ENCODE measurements around the gene CELF4.

Gene CELF4

GRCh38 chr18:37565101-37565976 is at the start of gene CELF4:
CELF4 (minus strand) TSS chr18:37565798.
- peak within 1 kb of the TSS; percentile 16 for H3K4me3 ChIP-seq (ENCODE audit: low read length)
- TF ChIP-seq ZNF274 (IDR thresholded peaks at IDR 0.05; ENCODE audit: low read depth, low read length), result no peak

GRCh38 chr18:37613253-37613565 is 47.6 kb upstream of the CELF4 start:
- no peak for TF ChIP-seq ZNF274 (IDR thresholded peaks at IDR 0.05; ENCODE audit: low read depth, low read length)
- no peak overlapping the region for H3K4me3 ChIP-seq (ENCODE audit: low read length)

- no peak overlapping the region for H3K4me3 ChIP-seq (ENCODE audit: low read length)
- TF ChIP-seq ZNF274 (IDR thresholded peaks at IDR 0.05; ENCODE audit: low read depth, low read length), result no peak
Measured at GRCh38 chr18:37612524-37613252, 47.1 kb upstream of the CELF4 start.

GRCh38 chr18:37611614-37612279 is 46.1 kb upstream of the CELF4 start:
- no peak for TF ChIP-seq ZNF274 (IDR thresholded peaks at IDR 0.05; ENCODE audit: low read depth, low read length)
- no peak overlapping the region for H3K4me3 ChIP-seq (ENCODE audit: low read length)

GRCh38 chr18:37608876-37609275 is 43.3 kb upstream of the CELF4 start:
- no peak for TF ChIP-seq ZNF274 (IDR thresholded peaks at IDR 0.05; ENCODE audit: low read depth, low read length)
- H3K4me3 ChIP-seq (ENCODE audit: low read length), result no peak overlapping the region

- no peak for TF ChIP-seq ZNF274 (IDR thresholded peaks at IDR 0.05; ENCODE audit: low read depth, low read length)
- H3K4me3 ChIP-seq (ENCODE audit: low read length), result no peak overlapping the region
Measured at GRCh38 chr18:37607281-37607680, 41.7 kb upstream of the CELF4 start.

- no peak for TF ChIP-seq ZNF274 (IDR thresholded peaks at IDR 0.05; ENCODE audit: low read depth, low read length)
- no peak overlapping the region for H3K4me3 ChIP-seq (ENCODE audit: low read length)
Measured at GRCh38 chr18:37604032-37604431, 38.4 kb upstream of the CELF4 start.

GRCh38 chr18:37598966-37599896 is 33.6 kb upstream of the CELF4 start:
- no peak overlapping the region for H3K4me3 ChIP-seq (ENCODE audit: low read length)
- no peak for TF ChIP-seq ZNF274 (IDR thresholded peaks at IDR 0.05; ENCODE audit: low read depth, low read length)

- no peak overlapping the region for H3K4me3 ChIP-seq (ENCODE audit: low read length)
- TF ChIP-seq ZNF274 (IDR thresholded peaks at IDR 0.05; ENCODE audit: low read depth, low read length), result no peak
Measured at GRCh38 chr18:37598396-37598795, 32.8 kb upstream of the CELF4 start.

GRCh38 chr18:37590346-37590745 is 24.7 kb upstream of the CELF4 start:
- H3K4me3 ChIP-seq (ENCODE audit: low read length), result no peak overlapping the region
- TF ChIP-seq ZNF274 (IDR thresholded peaks at IDR 0.05; ENCODE audit: low read depth, low read length), result no peak

- H3K4me3 ChIP-seq (ENCODE audit: low read length), result no peak overlapping the region
- TF ChIP-seq ZNF274 (IDR thresholded peaks at IDR 0.05; ENCODE audit: low read depth, low read length), result no peak
Measured at GRCh38 chr18:37588289-37588688, 22.7 kb upstream of the CELF4 start.

- TF ChIP-seq ZNF274 (IDR thresholded peaks at IDR 0.05; ENCODE audit: low read depth, low read length), result no peak
- H3K4me3 ChIP-seq (ENCODE audit: low read length), result no peak overlapping the region
Measured at GRCh38 chr18:37586656-37587225, 21.1 kb upstream of the CELF4 start.

GRCh38 chr18:37584952-37585695 is 19.5 kb upstream of the CELF4 start:
- no peak overlapping the region for H3K4me3 ChIP-seq (ENCODE audit: low read length)
- TF ChIP-seq ZNF274 (IDR thresholded peaks at IDR 0.05; ENCODE audit: low read depth, low read length), result no peak
